GM21717 (cell line): ENCODE data around the gene CFL2.

Experiments
- ATAC-seq: cut with Tn5 transposase; IDR thresholded peaks from one replicate; pipeline ENCODE4 v1.9.1; 2021; ENCODE audit warnings: mild to moderate bottlenecking, moderate library complexity; ENCODE audit not compliant: unreplicated experiment

The CFL2 gene

DNA sequence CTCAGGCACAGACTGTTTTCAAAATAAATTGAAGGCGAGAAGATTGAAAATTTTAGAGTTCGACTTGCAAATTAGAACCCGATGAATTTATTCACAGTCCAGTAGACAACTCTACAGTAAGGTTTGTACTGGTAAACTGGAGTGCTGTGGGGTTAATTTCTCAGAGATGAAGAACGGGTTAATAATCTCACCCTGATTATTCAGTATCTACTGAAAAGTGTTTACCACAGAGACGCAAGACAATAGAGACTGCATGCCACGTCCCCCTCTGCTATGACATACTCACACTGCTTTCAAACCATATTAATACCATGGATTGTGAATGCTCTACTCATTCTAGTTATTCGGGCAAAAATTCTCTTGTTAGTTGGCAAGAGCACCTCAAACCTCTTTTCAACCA lies 36.1 kb downstream of the CFL2 start:
- ATAC-seq: no peak

DNA sequence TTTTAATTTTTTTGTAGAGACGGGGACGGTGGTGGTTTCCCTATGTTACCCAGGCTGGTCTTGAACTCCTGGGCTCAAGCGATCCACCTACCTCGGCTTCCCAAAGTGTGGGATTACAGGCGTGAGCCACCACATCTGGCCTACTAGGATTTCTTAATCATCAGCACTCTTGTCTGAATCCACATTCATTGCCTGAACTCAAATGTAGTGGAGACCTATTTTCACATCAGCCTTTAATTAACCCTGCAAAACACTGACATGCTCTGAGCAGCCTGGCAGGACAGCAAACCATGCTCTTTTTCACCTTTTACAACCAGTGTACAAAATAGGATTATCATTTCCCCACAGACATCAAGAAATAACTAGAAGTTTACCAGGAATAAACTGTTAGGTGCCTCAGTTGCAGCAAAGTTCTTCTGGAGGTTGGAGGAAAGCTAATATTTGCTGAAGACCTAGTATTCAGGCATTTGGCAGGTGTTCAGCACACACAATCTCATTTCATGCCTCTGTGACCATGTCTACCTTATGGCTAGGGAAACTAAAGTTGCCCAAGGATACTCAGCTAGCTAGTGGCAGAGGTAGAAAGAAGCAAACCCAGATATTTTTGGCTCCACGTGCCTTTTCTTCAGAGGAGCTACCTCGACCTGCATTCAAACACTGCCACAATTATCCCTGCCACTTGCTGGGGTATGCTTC lies 37.7 kb downstream of the CFL2 start:
- ATAC-seq: no peak

DNA sequence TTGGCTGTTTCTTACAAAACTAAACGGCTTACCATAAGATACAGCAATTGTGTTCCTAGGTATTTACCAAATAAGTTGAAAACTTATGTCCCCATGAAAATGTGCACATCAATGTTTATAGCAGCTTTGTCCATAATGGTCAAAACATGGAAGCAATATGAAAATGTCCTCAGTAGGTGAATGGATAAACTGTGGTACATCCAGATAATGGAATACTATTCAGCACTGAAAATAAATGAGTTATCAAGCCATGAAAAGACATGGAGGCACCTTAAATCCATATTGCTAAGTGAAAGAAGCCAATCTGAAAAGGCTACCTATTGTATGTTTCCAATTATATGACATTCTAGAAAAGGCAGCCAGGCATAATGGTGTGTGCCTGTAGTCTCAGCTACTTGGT lies 40.7 kb downstream of the CFL2 start:
- ATAC-seq: no peak

DNA sequence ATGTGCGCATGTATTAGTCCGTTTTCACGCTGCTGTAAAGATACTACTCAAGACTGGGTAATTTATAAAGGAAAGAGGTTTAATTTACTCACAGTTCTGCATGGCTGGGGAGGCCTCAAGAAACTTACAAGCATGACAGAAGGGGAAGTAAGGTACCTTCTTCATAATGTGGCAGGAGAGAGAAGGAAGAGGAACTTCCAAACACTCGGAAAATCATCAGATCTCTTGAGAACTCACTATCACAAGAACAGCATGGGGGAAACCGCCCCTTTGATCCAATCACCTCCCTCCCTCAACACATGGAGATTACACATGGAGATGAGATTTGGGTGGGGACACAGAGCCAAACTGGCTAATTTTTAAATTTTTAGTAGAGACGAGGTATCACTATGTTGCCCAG lies 42.7 kb downstream of the CFL2 start:
- ATAC-seq: no peak

DNA sequence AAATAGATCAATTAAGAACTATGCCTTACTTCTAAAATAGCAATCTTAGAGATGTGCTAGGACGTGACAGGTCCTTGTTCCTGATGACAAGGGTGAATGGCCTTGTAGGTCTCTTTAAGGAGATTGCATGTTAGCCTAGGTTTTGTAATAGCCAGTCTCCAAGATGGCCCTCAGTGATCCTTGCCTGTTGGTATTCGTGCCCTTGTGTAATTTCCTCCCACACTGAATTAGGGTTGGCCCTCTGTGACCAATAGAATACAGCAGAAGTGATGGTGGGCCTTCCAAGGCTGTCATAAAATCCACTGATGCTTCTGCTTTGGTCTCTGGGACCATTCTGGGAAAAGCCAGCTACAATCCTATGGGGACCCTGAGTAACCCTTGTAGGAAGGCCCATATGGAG lies 46.3 kb downstream of the CFL2 start:
- ATAC-seq: no peak

DNA sequence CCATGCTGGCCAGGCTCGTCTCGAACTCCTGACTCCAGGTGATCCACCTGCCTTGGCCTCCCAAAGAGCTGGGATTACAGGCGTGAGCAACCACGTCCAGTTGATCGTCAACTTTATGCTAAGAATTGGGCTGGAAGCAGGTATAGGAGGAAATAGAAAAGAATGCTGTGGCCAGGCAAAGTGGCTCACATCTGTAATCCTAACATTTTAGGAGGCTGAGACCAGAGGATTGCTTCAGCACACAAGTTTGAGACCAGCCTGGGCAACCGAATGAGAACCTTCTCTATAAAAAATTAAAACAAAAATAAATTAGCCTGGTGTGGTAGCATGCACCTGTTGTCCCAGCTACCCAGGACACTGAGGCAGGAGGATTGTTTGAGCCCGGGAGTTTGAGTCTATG lies 47.4 kb downstream of the CFL2 start:
- ATAC-seq: no peak

DNA sequence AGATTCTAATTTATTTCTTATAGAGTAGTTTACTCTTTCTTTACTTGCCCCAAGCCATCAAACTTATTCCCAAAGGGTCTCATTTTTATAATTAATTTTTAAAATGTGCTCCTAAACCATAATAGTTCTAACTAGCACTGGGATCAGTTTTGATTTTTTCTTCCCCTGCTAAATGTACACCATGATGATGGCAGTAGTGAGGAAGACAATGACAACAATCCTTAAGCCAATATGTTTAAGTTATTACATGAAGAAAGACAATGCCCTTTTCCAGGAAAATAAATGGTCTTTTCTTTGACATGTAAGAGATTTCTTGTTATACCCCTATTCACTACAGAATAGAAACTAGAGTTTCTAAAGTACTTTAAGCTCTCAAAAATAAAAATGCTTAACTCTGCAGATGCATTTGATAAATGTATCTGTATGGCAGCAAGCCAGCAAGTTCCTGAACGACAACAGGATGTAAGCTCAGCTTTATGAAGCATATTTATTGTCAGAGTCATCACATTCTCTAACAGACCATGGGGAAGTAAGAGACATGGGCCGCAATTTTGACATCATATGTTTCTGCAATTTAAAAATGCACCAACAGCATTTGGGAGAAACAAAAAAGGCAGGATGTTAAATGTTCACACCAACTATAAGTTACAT lies 48.5 kb downstream of the CFL2 start:
- no peak for ATAC-seq

DNA sequence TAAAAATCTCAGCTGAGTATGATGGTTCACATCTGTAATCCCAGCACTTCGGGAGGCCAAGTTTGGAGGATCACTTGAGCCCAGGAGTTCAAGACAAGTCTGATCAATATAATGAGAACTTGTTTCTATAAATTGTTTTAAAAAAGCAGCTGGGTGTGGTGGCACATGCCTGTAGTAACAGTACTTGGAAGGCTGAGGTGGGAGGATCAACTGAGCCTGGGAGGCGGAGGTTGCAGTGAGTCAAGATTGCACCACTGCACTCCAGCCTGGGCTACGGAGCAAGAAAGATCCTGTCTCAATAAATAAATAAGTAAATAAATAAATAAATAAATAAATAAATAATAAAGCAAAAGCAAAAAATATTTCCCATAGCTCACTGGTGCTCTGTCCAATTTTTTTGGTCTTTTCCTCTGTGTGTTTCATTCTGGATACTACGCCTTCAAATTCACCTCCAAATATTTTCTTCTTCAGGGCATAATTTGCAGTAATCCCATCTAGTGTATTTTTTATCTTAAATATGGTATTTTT lies 51.8 kb downstream of the CFL2 start:
- ATAC-seq: no peak

DNA sequence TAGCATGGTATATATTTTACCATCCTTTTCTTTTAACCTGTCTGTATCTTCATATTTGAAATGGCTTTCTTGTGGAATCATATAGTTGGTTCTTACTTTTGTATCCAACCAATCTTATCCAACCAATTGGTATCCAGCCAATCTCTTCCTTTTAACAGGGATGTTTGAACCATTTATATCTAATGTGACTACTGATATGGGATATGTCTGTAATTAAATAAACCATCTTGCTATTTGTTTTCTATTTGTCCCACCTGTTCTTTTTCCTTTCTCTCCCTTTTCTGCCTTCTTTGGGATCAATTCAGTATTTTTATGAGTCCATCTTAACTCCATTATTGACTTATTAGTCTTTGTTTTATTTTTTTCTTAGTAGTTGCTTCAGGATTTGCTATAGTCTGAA lies 53.6 kb downstream of the CFL2 start:
- ATAC-seq: no peak
